ENCODE measurements around the gene TCEA2.

The TCEA2 gene

DNA sequence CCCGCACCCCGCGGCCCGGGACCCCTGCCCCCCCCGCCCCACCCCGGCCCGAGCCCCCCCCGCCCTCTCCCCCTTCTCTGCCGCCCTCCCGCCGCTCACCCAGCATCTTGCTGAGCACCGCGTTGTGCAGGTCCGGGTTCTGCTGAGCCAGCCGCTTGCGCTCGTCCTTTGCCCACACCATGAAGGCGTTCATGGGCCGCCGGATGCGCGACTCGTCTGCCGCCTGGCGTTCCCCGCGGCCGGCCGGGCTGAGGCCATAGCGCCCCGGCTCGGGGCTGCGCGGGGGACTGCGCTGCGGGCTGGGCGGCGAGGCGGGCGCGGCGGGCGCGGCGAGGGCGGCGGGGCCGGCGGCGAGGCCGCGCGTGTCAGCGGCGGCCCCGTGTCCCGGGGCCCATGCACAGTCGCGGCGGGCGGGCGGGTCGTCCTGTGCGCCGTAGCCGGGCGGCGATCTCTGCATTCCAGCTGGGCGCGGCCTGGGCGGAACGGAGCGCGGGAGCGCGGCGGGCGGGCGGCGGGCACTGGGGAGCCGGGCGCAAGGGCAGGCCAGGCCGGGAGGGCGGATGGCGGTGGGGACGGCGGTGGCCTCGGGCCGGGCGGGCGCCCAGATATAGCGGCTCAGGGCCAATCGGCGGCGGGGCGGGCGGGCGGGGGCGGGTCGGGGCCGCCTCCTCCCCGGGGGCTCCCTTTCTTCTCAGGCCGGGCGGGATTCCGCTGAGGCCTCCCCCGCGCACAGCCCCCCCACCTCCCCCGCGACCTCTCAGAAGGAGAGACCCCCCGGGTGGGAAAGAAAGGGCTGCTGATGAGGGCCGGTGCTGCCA, 13.7 kb upstream of the TCEA2 start, which contains the start of gene SOX18:
TSS of gene SOX18 (minus strand) at position 580 of the 818 bp plus-strand sequence. CDS start at position 457, 123 bp downstream.
- DNase-seq (ENCODE audit: low read depth): no peak

- DNase-seq (ENCODE audit: low read depth): no peak
Observed at GRCh38 chr20:64049878-64050260, 13.1 kb upstream of the TCEA2 start.

DNA sequence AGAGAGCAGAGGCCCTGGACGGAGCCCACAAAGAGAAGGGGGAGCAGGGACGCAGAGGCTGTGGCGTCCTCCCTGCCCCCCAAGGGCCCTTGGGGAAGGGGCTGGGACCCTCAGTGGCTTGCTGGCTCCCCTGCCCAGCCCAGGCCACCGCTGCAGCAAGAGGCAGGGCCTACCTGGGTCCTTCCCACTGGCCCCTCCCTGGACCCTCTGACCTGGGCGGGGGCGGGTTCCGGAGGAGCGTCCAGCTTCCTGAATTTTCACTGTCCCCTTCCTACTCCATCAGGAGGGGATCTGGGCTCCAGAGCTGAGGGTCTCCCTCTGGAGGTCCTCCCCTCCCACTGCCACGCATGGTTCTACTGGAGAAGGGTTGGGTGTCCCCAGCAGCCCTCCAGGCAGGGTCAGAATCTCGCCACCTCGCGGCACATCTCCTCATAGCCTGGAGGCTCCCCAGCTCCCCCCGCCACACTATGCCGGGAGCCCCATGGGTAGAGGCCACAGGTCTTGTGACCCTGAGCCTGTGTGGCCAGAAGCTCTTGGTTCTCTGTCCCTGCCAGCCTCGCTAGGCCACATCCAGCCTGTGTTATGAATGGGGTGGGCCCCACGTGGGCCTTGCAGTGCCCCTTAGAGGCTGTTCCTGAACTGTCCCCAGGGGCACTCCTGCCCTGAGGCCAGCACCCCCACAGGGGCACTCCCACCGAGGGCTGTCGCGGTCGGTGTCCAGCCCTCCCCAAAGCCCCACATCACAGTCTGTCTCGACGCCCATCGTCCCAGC, 12.6 kb upstream of the TCEA2 start:
- no peak for DNase-seq (ENCODE audit: low read depth)

- DNase-seq (ENCODE audit: low read depth): no peak
Observed at GRCh38 chr20:64051033-64051452, 12.0 kb upstream of the TCEA2 start.

GRCh38 chr20:64051561-64052325, 11.3 kb upstream of the TCEA2 start:
- no peak for DNase-seq (ENCODE audit: low read depth)

DNA sequence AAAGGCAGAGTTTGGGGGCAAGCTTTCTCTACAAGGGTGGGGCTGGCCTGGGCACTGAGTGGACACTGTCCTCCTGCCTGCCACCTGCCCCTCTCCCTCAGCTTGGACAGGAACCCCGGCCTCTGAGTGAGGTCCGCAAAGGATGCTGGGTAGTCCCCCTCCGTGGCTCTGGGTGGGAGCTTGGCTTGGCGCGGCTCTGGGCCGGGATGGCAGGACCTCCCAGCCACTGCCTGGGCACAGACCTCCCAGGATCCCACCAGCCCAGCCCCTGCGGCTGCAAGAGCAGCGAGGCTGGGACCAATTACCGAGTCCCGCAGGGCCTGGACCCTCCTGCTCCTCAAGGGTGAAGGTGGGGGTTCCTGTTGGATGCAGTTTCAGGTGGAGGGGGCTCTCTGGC, 10.7 kb upstream of the TCEA2 start:
- DNase-seq (ENCODE audit: low read depth): no peak

GRCh38 chr20:64052987-64053840, 9.8 kb upstream of the TCEA2 start:
- no peak for DNase-seq (ENCODE audit: low read depth)

GRCh38 chr20:64053841-64054661, 8.9 kb upstream of the TCEA2 start:
- DNase-seq (ENCODE audit: low read depth): no peak

- no peak for DNase-seq (ENCODE audit: low read depth)
Observed at GRCh38 chr20:64055396-64055892, 7.6 kb upstream of the TCEA2 start.

- DNase-seq (ENCODE audit: low read depth): no peak
Observed at GRCh38 chr20:64055893-64056638, 6.9 kb upstream of the TCEA2 start.

DNA sequence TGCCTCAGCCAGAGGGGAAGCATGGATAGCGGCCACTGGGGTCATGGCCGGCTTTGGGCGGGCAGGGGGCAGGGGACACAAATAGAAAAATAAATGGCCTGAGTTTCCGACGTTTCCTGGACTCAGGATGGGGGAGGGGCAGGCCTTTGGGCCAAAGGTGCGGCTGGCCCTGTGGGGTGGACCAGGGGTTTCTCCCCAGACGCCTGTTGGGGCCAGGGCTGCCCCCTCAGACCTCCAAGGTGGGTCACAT, 6.4 kb upstream of the TCEA2 start:
- DNase-seq (ENCODE audit: low read depth): no peak

DNA sequence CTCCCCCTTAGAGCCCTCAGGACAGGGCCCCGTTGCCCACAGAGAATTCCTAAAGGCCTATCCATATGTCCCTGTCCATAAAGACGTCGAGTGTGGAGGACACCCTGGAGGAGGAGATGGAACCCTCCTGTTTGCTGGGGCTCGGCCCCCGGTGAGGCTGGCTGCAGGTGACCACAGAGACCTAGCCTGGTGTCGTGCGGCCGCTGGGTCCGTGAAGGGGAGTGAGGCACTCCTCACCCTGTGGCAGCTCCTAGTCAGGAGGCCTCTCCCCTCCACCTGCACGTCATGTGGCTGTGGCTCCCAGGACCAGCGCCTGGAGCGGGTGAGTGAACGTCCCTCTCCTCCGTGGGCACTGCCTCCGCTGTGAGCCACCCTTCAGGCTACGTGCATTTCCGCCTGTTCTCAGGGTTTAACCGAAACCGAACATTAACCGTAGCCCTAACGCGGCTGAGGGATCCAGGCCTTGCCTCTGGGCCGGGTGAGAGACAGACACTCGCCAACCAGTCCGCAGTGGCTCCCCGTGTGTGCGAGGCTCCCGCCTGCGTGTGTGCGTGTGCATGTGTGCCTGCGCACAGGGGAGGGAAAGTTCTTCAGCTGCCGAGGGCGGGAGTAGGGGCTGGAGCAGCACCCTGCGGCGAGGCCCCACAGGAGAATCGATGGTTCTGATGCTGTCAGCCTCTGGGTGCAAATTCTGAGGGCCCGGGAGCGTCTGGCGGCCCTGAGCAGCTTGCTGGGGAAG, 5.9 kb upstream of the TCEA2 start:
- no peak for DNase-seq (ENCODE audit: low read depth)

DNA sequence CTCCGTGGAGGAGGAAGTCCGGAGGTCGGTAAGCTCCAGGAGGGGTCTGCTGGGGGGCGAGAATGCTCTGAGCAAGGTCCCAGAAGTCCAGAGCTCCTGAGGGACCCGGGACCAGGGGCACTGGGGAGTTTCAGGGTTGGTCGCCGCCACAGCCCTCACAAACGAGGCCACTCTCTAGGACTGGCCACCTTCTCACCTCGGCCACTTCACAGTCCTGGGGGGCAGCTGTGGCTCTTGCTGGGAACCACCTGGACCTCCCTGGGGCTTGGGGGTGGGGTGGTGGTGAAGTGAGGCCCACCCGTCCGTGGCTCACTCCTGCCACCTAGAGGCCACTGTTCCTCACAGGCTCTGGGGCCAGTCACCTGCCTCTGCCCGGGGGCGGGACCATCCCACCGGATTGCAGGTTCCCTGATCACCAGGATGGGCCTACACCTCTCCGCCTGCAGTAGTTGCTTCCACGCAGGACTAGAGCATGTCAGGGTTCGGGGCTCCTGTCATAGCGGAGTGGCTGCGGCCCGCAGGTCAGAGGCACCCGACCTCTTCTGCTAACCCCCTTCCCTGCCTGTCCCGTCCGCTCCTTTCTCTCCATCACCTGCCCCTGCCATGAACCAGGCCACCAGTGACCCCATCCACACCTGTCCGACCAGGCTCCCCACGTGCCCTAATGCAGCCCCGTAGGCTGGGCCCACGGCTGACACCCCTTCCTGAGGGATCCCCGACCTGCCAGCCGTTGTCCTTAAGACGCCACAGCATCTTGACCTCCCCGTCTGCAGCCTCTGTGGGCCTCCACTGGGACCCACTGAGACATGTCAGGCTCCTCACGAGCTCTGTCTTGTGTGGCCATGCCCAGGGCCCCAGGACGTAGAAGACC, 5.1 kb upstream of the TCEA2 start:
- DNase-seq (ENCODE audit: low read depth): no peak

DNA sequence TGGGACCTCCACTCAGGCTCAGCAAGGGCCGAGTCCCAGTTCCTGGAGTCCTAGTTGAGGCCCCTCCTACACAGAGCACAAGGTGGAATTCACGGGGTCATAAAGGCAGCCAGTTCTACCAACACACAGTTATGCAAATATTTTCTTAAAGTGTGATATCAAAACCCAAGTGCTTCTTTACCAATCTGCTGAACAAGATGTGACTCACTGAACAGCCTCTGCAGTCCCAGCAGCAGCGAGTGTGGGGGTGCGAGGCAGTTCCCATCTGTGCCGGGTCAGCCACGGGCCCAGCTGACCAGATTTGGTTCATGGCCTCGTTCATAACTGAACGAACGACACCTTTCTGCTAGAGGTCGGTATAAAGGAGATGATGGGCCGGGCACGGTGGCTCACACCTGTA, 4.5 kb upstream of the TCEA2 start:
- no peak for DNase-seq (ENCODE audit: low read depth)

- DNase-seq (ENCODE audit: low read depth): no peak
Observed at GRCh38 chr20:64062276-64062595, 762 bp upstream of the TCEA2 start.

GRCh38 chr20:64063389-64064144, 569 bp downstream of the TCEA2 start:
- DNase-seq (ENCODE audit: low read depth): no peak

- DNase-seq (ENCODE audit: low read depth): no peak
Observed at GRCh38 chr20:64064145-64064698, 1.2 kb downstream of the TCEA2 start.
